Central memory CD4-positive, alpha-beta T cell (primary cell): Measurements from ENCODE around the gene DDX39B.

Experiments
- DNase-seq: peaks from one replicate; pipeline ENCODE4 v3.0.0; 2022

DDX39B gene

GRCh38 chr6:31575335-31575901, 33.6 kb upstream of the DDX39B start, which contains the start of gene TNF:
Gene TNF, plus strand, starts transcription at chr6:31575565. Its CDS starts 177 bp downstream, at chr6:31575742.
- peak; percentile 76 for DNase-seq

- DNase-seq: no peak
These were observed 32.6 kb upstream of the DDX39B start for GRCh38 chr6:31574106-31575061.

GRCh38 chr6:31573239-31574105, 31.7 kb upstream of the DDX39B start:
- no peak for DNase-seq

GRCh38 chr6:31572041-31572911, 30.5 kb upstream of the DDX39B start, which contains the start of gene LTA:
Gene LTA, plus strand, starts transcription at chr6:31572289. Its CDS starts 454 bp downstream, at chr6:31572743.
- peak; percentile 80 for DNase-seq

GRCh38 chr6:31569861-31570536, 28.2 kb upstream of the DDX39B start:
- no peak for DNase-seq

- peak; percentile 88 for DNase-seq
These were observed 26.7 kb upstream of the DDX39B start for GRCh38 chr6:31568537-31568961.

- DNase-seq: no peak
These were observed 25.9 kb upstream of the DDX39B start for GRCh38 chr6:31567531-31568370.

- no peak for DNase-seq
These were observed 18.9 kb upstream of the DDX39B start for GRCh38 chr6:31560697-31561058.

- no peak for DNase-seq
These were observed 18.3 kb upstream of the DDX39B start for GRCh38 chr6:31559958-31560696.

- no peak for DNase-seq
These were observed 17.8 kb upstream of the DDX39B start for GRCh38 chr6:31559606-31559957.

- DNase-seq: peak; percentile 67
These were observed 17.1 kb upstream of the DDX39B start for GRCh38 chr6:31558631-31559500.

GRCh38 chr6:31558318-31558625, 16.5 kb upstream of the DDX39B start:
- no peak for DNase-seq

- no peak for DNase-seq
These were observed 15.9 kb upstream of the DDX39B start for GRCh38 chr6:31557443-31558317.

GRCh38 chr6:31556307-31556706, 14.5 kb upstream of the DDX39B start:
- no peak for DNase-seq

- DNase-seq: peak; percentile 64
These were observed 9.6 kb upstream of the DDX39B start for GRCh38 chr6:31551371-31551770.

- no peak for DNase-seq
These were observed 6.7 kb upstream of the DDX39B start for GRCh38 chr6:31548544-31548873.

GRCh38 chr6:31547727-31548543, 6.1 kb upstream of the DDX39B start:
- DNase-seq: no peak
